GM21423 (cell line): ENCODE measurements around the gene CLTB.
A peak's percentile ranks its signal among the peaks of the same experiment; 100 is the strongest.
"Not testable (repeated sequence)": the region's sequence is repeated elsewhere in the genome, so short reads cannot be mapped to it uniquely, and the experiment has no call there.

Experiments used
- ATAC-seq: cut with Tn5 transposase; IDR thresholded peaks from one replicate; pipeline ENCODE4 v1.9.1; 2021; ENCODE audit warnings: mild to moderate bottlenecking, moderate library complexity; ENCODE audit not compliant: unreplicated experiment

The CLTB gene, protein sequence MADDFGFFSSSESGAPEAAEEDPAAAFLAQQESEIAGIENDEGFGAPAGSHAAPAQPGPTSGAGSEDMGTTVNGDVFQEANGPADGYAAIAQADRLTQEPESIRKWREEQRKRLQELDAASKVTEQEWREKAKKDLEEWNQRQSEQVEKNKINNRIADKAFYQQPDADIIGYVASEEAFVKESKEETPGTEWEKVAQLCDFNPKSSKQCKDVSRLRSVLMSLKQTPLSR

DNA sequence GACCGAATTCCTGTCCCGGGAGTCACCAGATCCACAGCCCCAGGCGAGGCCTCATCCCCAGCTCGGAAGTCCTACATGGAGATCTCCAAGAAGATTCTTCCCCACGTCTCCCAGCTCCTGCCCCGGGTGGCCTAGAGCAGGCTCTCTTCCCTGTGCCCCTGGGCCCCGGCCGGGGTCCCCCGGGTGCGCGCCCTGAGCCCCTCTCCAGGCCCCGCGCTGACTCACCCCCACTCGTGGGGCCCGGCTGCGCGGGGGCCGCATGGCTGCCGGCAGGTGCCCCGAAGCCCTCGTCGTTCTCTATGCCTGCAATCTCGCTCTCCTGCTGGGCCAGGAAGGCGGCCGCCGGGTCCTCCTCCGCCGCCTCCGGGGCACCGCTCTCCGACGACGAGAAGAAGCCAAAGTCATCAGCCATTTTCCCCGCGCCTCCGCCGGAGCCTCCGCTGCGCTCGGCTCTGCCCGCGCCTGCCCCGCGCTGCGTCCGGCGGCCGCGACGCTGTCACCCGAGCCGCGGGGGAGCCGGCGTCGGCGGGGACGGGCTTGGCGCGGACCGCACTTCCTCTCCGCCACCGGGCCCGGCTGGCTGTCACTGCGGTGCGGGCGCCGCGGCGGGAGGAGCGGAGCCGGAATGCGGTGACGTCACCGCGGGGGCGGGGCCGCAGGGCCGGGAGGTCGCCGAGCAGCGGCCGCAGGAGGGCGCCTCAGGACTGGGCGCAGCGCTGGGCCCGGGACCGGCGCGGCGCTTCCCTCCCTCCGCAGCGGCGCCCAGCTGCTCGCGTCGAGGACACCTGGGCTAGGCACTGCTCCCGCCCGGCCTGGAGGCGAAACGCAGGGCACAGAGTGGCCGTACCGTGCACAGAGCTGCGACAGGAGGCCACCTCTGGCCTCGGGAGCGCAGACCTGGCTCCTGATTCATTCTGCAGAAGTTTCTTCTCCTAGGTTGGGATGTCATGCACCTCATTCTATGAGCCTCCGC is at the start of gene CLTB:
Gene CLTB, minus strand, starts transcription at position 588 of the 973 bp plus-strand sequence. Its CDS starts 176 bp downstream, at position 412.
- ATAC-seq: peak; percentile 91

DNA sequence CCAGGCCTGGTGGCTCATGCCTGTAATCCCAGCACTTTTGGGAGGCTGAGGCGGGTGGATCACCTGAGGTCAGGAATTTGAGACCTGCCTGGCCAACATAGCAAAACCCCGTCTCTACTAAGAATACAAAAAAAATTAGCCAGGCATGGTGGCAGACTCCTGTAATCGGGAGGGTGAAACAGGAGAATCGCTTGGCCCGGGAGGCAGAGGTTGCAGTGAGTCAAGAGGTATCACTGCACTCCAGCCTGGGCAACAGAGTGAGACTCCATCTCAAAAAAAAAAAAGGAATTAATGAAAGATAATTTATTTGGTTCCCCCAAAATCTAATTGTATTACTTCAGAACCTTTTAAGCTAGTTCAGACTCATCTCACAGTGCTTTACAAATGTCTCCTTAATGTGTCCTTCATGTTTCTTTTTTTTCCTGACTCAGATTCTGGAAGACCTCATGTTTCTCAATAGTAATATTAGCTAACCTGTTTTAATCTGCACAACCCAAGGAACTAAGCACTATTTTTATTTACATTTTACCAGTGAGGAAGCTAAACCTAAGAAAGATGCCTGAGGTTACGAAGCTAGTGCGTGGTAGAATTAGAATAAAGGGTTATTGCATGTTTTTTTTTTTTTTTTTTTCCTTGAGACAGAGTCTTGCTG is 46.9 kb upstream of the CLTB start:
- ATAC-seq: no peak

DNA sequence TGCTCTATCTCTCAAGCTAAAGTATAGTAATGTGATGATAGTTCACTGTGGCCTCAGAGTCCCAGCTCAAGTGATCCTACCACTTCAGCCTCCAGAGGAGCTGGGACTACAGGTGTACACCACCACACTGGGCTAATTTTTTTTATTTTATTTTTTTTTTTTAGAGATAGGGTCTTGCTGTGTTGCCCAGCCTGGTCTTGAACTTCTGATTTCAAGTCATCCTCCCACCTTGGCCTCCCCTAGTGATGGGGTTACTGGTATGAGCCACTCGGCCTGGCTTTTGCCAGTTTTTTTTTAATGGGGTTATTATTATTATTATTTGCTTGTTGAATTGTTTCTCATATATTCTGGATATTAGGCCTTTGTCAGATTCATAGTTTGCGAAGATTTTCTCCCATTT is 45.0 kb upstream of the CLTB start:
- ATAC-seq: no peak

DNA sequence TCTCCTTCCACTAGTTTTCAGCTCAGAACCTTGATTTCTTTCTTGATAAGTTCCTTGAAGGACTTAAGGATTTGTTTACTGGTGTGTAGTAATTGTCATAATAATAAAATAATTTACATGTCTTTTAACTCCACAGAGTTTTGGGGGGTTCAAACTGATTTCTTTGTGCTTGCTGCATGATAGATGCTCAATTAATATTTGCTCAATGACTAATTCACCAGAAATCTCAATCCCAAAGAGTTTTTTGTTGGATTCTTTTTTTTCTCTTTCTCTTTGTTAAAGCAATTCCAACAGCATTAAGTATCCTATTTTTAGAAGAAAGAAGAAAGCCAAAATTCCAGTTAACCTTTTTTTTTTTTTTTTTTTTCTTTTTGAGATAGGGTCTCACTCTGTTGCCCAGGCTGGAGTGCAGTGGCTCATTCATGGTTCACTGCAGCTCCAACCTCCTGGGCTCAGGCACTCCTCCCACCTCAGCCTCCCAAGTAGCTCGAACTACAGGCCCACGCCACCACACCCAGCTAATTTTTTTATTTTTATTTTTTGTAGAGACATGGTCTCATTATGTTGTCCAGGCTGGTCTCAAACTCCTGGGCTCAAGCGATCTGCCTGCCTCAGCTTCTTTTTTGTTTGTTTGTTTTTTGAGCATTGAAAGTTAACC is 42.7 kb upstream of the CLTB start:
- ATAC-seq: no peak

DNA sequence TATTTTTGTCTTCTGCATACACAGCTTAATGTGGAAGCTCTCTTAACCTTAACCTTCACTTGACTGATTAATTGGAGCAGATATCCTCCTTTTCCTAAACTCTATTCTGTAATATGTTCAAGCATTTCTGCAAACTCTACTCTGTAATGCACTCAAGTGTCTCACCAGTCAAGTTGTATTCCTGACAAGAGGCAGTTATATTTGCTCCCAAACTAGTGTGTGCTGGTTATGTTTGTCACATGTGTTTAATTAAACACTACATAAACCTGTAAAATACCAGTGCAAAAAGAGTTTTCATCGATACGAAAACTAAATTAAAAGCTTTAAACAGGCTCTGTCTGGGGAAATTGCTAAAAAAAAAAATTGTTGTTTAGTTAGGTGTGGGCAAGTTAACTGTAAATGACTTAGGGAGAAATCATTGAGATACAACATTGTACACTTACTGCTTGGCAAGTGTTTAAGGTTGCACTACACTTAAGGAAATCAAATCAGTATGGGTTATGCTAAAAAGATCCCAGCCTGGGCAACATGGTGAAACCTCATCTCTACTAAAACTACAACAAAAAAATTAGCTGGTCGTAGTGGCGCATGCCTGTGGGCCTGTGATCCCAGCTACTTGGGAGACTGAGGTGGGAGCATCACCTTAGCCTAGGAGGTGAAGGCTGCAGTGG is 38.5 kb upstream of the CLTB start:
- ATAC-seq: no peak

DNA sequence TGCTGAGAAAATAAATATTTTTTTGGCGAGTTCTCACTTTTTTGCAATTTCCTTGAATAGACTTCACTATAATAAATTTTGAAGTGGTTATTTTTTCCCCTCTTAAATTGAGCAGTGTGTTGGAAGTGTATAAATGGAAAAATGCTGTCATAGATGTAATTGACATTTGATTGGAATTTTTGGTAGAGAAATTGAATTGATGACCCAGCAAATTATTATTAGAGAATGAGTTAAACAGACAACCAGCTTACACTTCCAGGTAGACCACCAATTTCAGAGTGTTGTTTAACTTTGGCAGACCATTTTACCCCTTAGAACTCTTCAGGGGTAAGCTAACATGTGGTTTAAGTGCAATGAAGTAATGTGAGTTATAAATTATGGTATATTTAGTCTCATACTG is 33.7 kb upstream of the CLTB start:
- ATAC-seq: no peak

DNA sequence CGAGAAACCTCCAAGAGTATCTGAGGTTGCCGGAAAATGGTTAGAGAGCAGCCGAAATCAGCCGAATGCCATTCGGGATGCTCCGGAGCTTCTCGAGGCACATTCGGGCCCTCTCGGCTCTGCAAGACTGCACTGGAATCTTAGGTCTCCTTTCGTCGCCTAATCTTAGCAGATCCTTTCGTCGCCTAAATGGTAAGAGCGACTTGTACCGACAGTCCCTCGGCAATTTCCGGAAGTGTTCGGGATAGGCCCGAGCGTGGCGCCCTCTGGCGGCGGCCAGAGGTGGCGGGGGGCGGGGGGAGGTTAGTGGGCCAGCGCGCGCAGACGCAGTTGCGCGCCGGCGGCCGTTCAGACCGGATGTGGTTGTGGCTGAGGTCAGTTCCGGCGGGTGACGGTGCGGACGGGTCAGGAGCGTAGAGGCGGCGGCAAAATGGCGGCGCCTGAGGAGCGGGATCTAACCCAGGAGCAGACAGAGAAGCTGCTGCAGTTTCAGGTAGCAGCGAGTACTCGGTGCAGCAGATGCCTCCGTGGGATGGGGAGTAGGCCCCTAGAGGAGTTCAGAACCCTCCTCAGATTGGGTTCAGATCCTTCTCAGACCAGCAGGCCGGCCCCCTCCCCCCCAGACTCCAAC is 31.8 kb upstream of the CLTB start, which contains the start of gene FAF2:
Gene FAF2, plus strand, starts transcription at position 408 of the 631 bp plus-strand sequence. Its CDS starts 23 bp downstream, at position 431.
- ATAC-seq: peak; percentile 92

DNA sequence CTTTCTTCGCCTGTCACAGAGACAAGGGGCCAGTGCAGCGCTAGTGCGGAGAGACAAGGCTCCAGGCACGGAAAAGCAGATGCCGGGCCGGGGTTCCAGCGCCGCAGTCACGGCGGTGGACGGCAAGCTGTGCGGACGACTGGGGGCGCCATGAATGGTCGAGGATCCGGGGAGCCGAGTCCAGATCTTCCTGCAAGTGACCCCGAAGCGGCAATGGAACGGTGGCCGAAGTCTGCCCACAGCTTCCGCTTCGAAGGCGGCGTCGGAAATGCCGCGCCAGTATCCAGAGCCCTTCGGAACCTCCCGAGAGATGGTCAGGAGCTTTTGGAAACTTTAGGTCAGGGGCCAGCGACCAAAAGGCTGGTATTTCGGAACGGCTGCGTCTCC is 31.2 kb upstream of the CLTB start:
- peak; percentile 28 for ATAC-seq

DNA sequence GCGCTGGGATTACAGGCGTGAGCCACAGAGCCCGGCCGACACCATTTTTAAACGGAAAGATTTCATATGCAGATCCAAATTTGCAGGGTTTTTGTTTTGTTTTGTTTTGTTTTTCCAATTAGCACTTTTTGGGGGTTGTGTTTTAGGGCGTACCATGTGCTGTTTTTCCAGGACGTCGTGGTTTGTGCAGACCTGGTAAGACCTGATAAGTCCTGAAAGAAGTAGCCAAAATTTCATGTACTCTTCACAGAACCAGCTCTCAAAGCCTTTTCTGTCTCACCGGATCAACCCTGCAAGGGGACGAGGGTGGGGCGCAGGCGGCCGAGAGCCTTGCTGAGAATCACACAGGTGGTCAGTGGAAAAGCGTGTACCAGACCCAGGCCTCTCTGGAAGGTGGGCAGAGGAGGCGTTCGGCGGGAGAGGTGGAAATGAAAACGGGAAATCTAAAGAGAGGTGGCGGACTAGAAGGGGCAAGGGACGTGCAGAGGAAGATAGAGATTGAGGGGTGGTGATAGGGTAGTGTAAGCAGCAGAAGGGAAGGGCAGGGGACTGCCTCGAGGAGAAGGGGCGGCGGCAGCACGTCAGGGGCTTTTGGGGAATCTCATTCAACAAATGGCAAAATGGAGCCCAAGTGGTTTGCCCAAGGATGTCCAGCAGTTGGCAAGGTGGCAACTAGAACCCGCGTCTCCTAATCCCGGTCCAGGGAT is 30.7 kb upstream of the CLTB start:
- no peak for ATAC-seq

DNA sequence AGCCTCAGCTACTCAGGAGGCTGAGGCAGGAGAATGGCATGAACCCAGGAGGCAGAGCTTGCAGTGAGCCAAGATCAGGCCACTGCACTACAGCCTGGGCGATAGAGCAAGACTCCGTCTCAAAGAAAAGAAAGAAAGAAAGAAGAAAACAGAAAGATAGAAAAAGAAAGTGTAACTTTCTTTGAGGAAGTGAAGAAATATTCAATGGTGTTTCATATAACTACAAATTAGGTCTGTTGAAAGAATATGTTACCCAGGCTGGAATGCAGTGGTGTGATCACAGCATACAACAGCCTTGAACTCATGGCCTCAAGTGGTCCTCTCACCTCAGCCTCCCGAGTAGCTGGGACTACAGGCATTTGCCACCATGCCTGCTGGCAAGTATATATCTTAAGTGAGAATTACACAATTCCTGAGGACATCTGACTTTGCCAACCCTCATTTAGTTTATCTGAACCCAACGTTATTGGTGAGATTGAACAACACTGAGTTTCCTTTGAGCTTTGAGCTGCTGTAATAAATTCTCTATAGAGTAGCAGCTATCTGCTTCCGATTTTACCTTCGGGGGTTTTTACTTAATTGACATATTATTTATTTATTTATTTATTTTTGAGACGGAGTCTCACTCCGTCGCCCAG is 29.8 kb upstream of the CLTB start:
- no peak for ATAC-seq

DNA sequence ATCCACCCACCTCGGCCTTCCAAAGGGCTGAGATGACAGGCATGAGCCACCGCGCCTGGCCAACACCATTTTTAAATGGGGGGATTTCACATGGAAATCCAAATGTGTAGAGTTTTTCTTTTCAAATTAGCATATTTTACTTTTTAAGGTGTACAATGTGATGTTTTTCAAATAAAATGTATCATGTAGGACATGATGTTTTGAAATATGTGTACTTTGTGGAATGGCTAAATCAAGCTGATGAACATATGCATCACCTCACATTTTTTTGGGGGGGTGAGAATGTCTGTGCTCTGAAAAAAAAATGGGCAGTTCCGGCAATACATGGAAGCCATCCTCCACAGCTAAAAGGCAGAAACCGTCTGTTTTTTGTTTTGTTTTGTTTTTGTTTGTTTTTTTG is 28.4 kb upstream of the CLTB start:
- ATAC-seq: no peak

DNA sequence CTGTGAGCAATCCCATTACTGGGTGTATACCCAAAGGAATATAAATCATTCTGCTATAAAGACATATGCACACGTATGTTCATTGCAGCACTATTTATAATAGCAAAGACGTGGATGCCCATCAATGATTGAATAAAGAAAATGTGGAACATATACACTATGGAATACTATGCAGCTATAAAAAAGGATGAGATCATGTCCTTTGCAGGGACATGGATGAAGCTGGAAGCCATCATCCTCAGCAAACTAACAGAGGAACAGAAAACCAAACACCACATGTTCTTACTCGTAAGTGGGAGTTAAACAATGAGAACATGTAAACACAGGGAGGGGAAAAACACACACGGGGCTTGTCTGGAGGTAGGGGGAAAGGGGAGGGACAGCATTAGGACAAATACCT is 26.6 kb upstream of the CLTB start:
- ATAC-seq: not testable (repeated sequence)

DNA sequence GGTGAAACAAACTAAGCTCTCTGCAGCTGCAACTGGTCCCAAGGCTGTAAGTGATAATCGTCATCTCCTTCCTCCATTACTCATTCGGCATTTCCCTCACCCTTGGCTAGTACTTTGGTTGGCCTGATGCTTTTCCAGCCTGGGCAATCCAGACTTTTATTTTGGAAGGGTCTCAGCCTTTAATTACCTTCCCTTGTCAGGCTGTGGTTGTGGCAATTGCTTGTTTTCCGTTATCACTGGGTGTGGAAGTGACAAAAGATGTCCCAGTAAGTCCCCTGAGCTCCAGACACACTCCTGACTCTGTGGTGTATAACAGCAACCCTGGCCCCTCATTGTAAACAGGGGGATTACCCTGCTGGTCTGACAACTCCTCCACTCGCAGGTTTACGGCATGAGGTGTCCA is 25.6 kb upstream of the CLTB start:
- ATAC-seq: no peak

DNA sequence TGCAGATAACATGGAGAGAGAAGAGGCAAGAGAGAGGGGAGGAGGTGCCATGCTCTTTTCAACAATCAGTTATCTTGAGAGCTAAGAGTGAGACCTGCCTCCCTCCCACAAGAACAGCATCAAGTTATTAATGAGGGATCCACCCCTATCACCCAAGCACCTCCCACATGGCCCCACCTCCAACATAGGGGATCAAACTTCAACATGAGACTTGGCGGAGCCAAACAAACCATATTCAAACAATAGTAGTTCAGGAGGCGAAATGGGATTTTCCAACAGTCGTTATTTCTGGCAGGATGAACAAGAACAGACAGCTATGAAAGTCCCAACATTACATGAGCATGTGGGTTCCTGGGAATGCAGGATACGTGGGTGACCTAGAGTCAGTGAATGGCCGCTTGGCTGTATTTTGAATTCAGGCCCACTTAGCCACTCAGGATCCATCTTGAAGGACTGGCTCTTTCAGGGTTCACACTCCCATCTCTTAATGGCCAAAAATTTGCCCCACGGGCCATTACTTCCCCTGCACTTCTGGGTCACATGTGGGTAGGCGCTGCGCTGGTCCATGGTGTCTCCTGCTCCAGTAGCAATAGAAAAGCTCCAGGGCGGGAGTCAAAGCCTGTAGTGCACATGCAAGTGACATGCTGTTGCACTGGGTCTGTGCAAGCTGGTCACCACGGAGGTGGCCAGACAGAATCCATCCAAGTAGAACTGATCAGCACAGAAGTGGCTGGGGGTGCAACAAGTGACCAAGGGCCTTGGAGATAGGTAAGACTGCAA is 24.8 kb upstream of the CLTB start:
- no peak for ATAC-seq

DNA sequence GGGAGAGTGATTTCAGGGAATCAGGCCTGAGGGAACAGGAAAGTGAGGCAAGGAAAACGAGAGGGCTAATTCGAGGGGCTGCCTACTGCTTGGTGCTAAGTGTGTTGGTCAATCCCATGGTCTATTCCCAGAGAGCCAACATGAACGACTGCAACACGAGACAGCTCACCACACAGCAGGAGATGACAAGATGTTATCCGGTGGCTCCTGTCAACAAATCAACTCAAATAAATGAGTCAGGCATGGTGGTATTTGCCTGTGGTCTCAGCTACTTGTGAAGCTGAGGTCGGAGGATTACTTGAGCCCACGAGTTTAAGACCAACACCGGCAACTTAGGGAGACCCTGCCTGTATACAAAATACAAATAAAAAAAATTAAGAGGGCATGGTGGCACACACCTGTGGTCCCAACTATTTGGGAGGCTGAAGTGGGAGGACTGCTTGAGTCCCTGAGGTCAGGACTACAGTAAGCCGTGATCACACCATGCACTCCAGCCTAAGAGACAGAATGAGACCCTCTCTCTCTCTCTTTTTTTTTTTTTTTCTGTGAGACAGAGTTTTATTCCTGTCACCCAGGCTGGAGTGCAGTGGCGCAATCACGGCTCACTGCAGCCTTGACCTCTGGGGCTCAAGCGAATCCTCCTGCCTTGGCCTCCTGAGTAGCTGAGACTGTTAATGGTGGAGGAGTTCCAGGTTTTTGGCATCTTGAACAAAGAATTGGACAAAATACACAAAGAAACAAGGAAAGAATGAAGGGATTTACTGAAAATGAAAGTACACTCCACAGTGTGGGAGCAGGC is 22.8 kb upstream of the CLTB start:
- no peak for ATAC-seq

DNA sequence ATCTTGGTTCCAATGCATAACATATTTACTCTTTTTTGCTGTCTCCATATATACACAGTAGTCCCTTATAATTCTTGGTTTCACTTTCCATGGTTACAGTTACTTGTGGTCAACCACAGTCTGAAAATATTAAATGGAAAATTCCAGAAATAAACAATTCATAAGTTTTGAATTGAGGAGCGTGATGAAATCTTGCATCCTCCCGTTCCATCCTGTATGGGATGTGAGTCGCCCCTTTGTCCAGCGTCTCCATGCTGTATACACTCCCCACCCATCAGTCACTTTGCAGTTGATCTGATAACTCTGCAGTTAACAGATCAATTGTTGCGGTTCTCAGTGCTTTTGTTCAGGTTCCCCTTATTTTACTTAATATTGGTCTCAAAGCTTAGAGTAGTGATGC is 20.3 kb upstream of the CLTB start:
- ATAC-seq: no peak

DNA sequence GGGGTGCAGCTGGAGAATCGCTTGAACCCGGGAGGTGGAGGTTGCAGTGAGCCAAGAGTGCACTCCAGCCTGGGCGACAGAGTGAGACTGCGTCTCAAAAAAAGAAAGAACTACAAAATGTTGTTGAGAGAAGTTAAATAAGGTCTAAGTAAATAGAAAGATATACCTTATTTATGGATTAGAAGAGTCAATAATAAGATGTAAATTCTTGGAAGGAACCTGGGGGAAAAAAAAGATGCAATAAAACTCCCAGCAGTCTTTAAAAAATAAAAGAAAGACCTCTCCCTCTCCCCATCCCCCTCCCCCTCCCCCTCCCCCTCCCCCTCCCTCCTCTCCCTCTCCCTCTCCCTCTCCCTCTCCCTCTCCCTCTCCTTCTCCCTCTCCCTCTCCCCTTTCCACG is 16.4 kb upstream of the CLTB start:
- ATAC-seq: no peak
